HT-29 (cell line): ENCODE results near the gene KRT3. TPM values are rescaled to one million over a fixed set of nuclear protein-coding genes. Genes with fewer than 3 reads are reported as not detected.
"Not testable (repeated sequence)": the region's sequence is repeated elsewhere in the genome, so short reads cannot be mapped to it uniquely, and the experiment has no call there.

Experiments
- DNase-seq: peaks from one replicate; pipeline ENCODE4 v3.0.0-alpha.2; 2015; ENCODE audit warnings: low spot score
- total RNA-seq: library from RNA; depleted of rRNA; stranded (reverse); fragments of >200 nt; shearing (Covaris generic); gene quantifications from 2 replicates; pipeline ENCODE4 v1.2.3, GENCODE V29; 2014

Gene KRT3
- total RNA-seq, 1 experiment from 2014 or later = not detected

DNA sequence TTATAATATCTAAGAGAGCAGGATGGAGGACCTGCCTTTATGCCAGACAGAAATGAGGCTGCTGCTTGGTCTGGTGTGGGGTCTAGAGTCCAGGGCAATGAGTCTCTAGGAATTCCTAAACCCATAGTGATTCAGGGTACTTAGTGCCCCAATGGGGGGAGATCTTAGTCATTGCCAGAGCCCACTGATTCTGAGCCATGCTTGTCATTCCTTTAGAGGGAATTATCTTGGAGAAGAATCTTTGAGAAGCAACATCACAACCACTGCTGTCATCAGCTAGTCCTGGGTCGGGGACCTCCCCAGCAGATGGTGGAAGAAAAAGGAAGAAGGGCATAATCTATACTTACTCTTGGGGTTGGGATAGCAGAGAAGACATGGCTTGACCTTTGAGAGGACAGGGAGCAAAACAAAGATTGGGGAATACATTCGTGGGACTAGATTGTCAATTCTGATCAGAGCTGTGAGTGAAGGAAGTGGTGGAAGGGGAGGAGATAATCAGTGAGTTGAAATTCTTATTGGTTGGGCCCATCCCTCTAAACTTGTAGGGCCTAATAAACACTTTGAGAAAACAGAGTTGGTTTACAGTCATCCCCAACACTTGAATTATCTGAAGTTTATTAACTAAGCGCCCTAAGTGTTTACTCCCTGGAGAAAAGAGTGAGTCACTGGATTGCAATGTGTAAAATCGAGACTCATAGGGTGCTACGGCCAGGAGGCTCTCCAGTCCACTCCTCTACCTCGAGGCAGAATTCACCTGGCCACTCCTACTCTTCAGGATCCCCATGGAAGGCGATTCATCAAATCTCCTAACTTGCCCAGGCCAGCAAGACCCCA, 3.0 kb upstream of the KRT3 start:
- peak; percentile 23 for DNase-seq

DNA sequence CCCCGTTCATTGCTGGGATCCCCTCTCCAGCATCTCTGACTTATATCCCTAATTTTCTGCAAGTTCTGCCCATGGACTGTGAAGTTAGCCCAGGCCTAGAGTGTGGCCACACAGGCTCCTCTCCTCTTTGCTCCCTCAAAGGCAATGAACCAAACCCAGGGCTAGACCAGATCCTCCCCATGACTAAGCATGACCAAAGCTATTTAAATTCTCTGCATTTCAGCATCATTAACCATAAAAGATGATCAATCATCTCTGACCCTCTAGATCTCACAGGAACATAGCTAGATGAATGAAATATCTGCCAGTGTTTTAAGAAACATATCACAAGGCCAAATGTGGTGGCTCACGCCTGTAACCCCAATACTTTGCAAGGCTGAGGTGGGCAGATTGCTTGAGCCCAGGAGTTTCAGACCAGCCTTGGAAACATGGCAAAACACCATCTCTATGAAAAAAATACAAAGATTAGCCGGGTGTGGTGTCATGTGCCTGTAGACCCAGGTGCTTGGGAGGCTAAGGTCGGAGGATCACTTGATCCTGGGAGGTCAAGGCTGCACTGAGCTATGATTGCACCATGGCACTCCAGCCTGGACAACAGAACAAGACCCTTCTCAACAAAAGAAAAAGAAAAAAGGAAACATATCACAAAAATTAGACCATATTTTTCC, 2.2 kb upstream of the KRT3 start:
- DNase-seq = no peak

DNA sequence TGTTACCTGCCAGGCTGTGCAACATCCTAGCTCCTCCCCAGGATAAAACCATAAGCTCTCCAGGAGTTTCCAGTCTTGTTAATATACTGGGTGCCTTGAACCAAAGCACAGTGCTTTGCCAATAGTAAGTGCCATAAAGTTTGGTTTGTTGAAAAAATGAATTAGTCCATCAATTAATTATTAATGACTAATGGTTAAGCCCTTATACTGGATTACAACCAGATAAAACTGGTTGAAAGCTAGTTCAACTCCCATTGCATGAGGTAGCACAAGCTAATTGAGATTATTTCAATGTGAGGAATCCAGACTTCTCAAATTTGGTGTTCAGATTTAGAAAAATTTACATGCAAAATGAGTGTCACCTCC, 1.6 kb upstream of the KRT3 start:
- no peak for DNase-seq

DNA sequence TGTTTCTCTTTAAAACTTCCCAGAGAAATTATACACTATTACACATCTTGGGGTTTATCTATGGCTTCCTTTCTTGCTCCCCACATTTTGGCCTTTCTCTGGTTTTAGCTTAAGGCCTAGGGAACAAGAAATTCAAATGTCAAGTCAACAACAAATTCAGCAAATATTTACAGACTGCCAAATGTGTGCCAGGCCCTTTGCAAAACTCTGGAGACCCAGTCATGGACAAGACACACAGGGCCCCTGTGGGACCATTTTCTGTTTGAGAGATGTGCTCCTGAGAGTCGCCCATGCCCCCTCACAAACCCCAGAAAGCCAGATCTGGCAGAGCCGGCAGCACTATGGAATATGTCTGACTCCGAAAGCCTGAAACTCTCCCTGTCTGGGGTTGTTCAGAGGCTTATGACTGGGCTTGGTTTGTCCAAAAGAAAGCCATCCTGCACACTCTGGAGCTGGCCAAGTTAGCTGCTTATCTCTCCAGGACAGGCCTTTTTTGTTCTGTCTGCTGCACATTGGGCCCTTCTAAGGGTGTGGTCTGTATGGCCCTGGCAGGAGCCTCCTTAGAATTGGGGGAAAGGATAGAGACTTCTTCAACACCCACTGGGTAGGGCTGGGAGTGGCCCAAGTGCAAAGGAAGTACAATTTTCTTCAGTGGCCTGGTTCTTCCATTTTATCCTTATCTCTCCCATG, 1.1 kb upstream of the KRT3 start:
- DNase-seq = no peak

DNA sequence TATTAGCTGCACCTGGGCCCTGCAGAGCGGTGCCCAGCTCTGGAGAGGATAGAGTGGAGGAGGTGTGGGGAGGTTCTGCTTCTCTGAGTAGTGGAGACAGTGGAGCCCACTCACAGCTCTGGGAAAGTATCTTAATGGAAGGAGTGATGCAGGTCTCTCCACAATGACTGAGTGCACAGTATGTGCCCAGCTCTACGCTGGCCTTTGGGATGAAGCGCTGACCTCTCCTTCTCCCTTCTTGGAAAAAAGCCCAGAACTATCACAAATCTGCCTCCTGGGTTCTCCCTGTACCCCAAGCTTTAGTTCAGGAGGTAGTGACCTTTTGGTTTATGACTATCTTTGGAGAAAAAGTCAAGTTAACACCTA, 495 bp upstream of the KRT3 start:
- DNase-seq = no peak

DNA sequence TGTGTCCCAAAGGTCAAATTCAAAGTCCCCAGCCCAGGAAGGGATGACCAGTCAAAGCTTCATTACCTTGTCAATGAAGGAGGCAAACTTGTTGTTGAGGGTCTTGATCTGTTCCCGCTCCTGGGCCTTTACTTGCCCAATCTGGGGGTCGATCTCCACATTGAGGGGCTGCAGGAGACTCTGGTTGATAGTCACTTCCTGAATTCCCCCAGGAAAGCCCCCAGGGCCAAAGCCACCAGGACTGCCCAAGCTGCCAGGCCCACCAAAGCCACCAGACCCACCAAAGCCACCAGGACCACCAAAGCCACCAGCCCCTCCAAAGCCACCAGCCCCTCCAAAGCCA, 614 bp downstream of the KRT3 start:
- not testable (repeated sequence) for DNase-seq

DNA sequence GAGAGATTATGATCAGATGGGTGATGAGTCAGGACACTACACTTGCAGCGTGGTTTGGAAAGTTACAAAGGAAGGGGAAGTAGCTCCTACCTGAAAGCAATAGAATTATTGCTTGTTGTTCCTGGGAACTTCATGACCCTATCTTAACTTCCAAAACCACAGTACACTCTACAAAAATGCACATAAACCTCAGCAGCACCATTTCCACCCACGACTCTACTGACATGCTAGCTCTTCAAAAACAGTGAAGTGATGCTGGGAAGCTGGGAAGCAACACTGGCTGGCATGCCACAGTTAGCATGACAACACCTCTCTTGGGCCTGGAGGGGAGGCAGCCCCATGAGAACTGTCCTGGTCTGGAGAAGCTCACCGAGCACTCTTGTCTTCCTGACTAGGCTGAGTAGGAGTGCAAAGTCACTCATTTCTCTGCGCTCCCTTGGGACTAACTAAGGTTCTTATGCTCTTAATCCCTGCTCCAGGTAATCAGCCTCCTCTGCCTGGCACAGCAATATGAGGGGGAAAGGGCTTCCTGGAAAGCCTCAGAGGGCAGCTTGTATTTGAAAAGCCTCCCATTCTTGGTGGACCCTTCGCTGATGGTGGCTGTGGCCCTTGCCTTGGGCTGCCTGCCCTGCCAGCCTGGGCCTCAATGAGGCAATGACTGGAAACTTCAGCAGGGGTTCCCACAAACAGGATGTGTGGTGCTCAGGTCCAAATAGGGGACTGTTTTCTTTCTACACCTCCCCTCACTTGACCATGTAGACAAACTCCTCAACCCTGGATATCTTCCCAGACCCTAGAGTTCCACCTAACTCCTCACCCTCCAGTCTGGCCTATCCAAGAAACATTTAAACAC, 1.2 kb downstream of the KRT3 start:
- no peak for DNase-seq

DNA sequence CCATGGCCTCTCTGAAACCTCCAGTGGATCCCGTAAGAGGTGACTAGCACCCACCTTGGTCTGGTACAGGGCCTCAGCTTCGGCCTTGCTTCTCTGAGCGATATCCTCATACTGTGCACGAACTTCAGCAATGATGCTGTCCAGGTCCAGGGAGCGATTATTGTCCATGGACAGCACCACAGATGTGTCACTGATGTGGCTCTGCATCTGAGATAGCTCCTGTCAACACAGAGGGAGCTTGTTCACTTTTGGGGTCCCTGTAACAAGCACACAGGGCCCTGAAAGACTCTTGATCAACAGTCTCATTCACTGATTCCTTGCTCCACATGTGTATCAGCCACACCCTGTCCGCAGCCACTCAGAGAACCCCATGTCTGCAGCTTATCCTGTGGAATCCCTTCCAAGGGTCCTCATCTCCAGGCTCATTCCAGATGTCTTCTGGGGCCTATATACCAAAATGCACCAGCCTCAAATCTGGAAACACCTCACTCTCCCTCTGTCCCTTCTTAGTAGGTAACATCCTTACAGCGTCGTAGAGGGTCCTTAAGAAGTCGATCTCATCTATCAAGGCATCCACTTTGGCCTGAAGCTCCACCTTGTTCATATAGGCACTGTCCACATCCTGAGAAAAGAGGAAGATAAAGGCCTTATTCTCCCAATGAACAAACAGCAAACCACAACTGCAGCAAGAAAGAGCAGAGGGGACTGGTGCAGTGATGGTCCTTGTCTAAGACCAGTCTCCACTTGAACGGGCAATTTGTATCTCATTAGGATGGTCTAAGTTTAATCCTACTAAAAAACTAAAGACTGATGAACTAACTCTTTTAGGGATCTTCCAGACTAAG, 3.5 kb downstream of the KRT3 start:
- DNase-seq = no peak

DNA sequence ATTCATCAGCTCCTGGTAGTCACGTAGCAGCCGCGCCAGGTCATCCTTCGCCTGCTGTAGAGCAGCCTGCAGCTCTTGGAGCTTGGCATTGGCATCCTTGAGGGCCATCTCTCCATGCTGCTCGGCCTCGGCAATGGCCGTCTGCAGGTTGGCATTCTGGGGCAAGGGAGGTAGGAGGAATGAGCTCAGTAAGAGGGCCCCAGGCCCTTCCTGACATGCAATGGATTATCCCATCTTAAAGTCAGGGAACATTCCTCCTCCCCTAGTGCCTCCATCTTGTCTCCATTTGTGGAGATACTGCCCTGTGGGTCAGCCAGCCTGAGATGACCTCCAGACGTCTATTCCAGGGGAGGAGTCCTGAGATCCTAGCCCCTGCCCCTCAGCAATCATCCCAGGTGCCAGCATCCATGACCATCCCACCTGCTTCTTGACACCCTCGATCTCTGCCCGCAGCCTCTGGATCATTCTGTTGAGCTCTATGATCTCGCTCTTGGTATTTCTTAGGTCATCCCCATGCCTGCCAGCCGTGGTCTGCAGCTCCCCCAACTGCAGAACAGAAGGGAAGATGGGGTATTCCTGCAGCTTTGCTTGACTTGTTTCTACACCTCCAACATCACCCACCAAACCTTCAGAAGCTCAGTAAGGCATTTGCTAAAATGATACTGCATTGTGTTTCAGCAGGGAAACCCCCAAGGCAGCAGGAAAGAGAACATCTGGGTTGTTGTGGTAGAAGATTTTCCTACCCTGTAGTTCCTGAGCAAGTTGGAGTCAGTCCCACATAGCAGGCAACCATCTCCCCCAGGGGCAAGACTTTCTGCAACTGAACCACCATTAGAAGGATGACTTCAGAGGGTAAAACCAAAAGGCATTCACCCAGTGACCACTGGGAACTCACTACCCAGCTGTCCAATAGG, 4.4 kb downstream of the KRT3 start:
- no peak for DNase-seq

DNA sequence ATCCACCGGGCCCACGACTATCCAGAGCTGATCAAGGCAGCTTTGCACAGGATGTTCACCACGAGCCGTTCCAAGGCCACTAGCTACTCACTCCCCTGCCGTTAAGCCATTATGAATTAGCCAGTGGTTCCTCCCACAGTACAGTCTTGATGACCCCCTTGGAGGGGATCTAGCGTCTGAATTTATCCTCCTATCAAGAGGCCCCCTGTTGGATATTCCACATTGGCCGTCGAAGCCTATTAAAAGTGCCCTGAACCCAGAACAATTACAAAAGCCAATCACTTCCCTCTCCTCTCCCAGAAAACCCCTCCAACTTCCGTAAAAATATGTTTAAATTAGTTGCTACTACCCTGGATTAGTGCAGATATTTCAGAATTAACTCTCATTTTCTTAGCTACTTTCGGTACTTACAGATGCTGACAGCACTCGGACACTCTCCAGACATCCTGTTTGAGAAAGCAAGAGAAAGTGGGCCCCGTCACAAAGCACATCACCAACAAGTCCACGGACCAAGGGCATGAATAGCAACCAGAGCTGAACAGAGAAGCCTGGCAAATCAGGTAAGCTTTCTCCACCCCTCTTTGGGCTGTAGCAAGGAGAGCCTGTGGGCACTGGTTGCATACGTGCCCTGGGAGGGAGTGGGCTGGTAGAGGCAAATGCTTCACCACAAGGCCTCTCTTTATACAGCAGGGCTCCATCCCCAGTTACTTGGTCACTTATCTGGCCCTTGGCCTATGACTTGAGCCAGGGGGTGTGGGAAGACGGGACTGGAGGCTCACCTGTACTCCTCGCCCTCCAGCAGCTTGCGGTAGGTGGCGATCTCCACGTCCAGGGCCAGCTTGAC, 5.3 kb downstream of the KRT3 start:
- DNase-seq = no peak

DNA sequence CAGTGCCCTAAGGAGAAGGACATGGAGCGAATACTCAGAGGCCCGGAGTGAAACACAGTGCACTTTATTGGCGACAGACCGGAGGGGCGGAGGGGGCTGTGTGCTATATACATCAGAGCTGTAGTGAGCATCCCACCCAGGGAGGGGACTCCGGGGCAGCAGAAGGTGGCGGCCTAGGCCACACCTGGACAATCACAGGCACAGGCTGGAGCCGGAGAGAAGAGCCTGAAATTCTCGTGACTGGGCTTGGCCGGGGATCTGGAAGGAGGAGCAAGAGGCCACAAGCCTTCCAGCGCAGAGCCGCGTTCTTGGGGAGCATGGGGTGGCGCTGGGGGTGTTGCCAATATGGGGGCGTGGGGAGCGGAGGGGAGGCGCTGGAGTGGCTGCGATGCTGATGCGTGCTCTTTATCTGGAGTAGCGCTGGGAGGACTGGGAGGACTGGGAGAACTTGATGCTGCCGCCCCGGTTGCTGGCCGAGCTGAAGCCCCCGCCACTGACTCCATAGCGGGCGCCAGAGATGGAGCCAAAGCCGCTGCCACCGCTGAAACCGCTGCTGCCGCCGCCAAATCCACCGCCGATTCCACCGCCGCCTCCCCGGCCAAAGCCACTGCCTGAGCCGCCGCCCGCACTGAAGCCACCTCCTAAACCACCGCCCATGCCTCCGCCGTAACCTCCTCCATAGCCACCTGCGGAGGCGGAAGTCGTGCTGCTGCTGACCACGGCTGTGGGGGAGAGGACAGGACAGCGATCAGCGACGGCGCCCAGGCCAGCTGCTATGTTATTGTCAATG, 6.1 kb downstream of the KRT3 start:
- no peak for DNase-seq

DNA sequence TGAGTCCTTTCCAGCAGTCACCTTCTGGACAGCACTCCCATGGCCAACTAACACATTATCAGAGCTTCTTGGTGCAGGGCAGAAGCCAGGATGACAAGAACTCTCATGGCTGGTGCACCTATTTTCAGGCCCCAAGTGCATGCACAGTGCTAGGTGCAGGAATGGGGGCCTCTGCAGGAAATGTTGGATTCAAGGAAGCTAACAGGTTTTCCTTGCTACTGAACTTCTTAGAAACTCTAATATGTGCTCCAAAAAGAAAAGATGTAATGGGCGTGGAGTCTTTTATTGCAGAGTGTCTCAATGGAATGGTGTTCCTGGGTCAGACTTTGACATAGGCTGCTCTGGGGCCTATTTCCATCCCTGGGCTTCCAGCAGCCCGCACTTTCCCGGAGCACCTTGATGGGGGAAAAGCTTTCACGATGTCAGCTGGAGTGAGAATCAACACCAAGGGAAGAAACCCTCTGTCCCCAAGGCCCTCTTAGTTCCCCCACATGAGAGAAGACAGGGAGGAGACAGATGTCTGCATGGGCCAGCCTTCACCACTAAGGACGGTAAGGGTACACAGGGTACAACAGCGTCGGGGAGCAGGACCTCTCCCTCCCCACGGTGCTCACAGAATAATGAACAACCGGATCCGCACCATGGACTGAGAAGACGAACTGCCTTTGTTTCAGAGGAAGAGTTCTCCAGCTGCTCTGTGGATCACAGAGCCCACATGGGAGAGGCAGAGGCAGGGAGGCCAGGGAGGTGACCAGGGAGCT, 6.9 kb downstream of the KRT3 start:
- no peak for DNase-seq

DNA sequence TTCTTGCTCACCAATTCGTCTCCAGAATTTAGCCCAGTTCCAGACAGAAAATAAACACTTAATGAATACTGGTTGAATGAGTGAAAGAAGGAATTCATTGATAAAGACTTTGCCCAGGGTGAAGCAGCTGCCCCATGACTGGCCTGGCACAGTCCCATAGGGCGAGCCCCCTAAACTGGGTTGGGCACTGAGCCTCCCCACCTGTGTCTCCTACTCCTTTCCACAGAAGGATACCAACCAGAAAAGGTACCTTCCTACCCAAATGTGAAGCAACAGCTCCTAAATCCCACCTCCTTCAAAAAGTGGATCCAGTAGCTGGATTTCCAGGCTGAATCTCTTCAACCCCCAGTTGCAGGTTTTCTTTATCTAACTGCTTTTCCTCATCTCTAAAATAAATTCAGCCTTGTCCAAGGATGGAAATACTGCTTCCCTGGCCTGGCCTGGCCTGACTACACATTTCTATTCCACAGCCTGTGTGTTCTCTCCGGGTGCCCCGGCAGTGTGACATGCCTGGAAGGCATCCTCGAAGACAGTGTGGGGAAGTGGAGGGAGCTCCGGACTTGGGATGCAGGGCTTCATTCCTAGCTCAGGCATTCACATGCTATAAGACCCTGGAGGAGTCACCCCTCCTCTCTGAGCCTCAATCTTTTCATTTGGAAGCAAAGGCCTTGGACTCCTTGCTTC, 7.6 kb downstream of the KRT3 start:
- DNase-seq = no peak

DNA sequence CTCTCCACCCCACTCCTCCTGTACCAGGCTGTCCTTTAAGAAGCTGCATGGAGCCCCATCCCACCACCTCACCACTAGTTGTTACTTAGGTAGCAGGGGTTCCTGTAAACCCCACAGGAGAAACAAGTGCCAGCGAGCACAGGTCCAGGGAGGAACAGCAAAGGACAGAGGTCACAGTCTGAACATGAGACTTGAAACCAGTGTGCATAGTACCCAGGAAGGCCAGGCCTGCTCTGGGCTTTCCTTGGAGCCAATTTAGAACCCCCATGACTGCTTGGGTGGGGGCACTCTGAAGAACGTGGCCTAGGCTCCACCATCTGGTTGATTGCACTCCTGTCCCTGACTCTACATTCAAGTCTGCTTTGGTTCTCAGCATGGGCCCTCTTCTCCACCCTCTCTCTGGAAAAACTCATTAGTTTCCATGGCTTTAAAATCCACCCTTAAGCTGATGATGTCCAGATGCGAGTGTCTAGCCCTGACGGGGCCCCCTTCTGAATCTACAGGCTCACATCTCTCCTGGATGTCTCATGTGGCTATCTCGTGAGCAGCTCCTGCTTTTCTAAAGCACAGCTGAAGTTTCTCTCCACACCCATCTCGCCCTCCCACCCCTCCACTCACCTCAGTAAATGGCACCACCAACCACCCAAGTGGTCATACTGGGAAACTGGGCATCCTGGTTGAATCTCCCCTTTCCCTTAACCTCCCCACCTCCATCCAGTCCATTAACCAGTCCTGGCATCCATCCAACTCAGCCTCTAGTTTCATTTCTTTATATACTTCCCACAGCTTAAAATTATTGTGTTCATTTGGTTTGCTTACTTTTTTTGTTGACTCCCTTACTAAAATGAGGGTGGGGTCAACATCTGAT, 8.4 kb downstream of the KRT3 start:
- DNase-seq = no peak

DNA sequence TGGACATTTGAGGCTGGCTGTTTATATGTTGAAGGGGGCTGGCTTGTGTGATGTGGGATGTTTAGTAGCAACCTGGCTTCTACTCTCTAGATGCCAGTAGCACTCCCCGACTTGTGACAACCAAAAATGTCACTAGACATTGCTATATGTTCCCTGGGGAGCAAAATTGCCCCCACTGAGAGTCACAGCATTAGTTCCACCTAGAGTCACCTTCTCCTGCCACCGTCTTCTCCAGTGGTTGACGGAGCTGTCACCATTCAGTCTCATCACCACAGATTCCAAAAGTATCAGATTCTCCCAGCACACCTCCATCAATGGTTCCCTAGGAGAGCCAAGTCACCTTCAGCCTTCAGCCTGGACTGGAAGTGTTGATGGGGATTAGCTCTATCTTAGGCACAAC, 11.0 kb downstream of the KRT3 start:
- no peak for DNase-seq
